Stomach (tissue), 9 donors: ENCODE data around the gene IFNA1. TPM values are rescaled to one million over a fixed set of nuclear protein-coding genes. Genes with fewer than 3 reads are reported as not detected.

Experiments used
- DNase-seq, 2 donors: peaks; one replicate each; pipeline versions ENCODE4 v3.0.0 to v3.0.0-alpha.2; 2013 to 2019
- H3K27ac ChIP-seq, 5 donors: fragments of 200-600 bp in 4 of 5; sonication (generic) in 4 of 5; one replicate each; pipeline ENCODE4 v1.5.1; 2013 to 2019; ENCODE audit warnings: mild to moderate bottlenecking in 1 of 5, moderate library complexity in 1 of 5
- H3K27me3 ChIP-seq, 3 donors: fragments of 200-600 bp; sonication (generic); one replicate each; pipeline ENCODE4 v1.5.1; 2017 to 2019; ENCODE audit warnings: mixed run types in 1 of 3
- H3K36me3 ChIP-seq, 4 donors: fragments of 200-600 bp; sonication (generic); 1 replicate in 3 of 4; 2 replicates in 1 of 4; pipeline ENCODE4 v1.5.1; 2016 to 2019
- H3K4me1 ChIP-seq, 4 donors: fragments of 200-600 bp; sonication (generic); one replicate each; pipeline ENCODE4 v1.5.1; 2016 to 2019
- H3K4me3 ChIP-seq, 4 donors: fragments of 200-600 bp; sonication (generic) in 3 of 4; one replicate each; pipeline ENCODE4 v1.5.1; 2016 to 2019; ENCODE audit warnings: mild to moderate bottlenecking in 1 of 4
- H3K9me3 ChIP-seq, 4 donors: fragments of 200-600 bp; sonication (generic); one replicate each; pipeline ENCODE4 v1.5.1; 2016 to 2019
- EP300 ChIP-seq: sonication (generic); formaldehyde crosslinking; IDR thresholded peaks from one replicate; pipeline ENCODE4 v1.6.1; 2017; ENCODE audit warnings: antibody characterized with exemption
- POLR2A ChIP-seq, 4 donors: fragments of 450-650 bp; IDR thresholded peaks; one replicate each; pipeline ENCODE4 v1.6.1; 2016; ENCODE audit warnings: antibody characterized with exemption in 4 of 4, control low read depth in 2 of 4, mild to moderate bottlenecking in 1 of 4, moderate library complexity in 1 of 4
- POLR2AphosphoS5 ChIP-seq, 3 donors: sonication (generic); formaldehyde crosslinking; IDR thresholded peaks; one replicate each; pipeline ENCODE4 v1.6.1; 2016; ENCODE audit warnings: antibody characterized with exemption in 3 of 3
- WGBS, 5 donors: extraction: QIAGEN DNeasy Blood & Tissue Kit in 3 of 5; methylation state at CpG; one replicate each; pipeline versions ENCODE4 v1.1.5 to v1.1.7; 2013 to 2018; 5-methylcytosine and 5-hydroxymethylcytosine counted together
- intact Hi-C: fragments of 100-400 bp; cut with DNase I; formaldehyde crosslinking; loops from one replicate; pipeline ENCODE4 v1.15.1; 2023; ENCODE audit warnings: low total_unique reads
- polyA plus RNA-seq, 3 donors: library from polyadenylated mRNA; stranded (reverse); fragments of 200-250 nt; gene quantifications; one replicate each; pipeline ENCODE4 v1.2.3, GENCODE V29; 2013
- total RNA-seq, 5 donors: library from RNA; depleted of rRNA; stranded (reverse); fragments of >200 nt; gene quantifications; one replicate each; pipeline versions ENCODE4 v1.1.0 to v1.2.3, GENCODE V29; 2014 to 2016
- TF ChIP-seq, protein P1 (sequence below), 7 experiments: fragments of 450-650 bp in 4 of 7; fragments of 200-600 bp in 3 of 7; sonication (generic) in 3 of 7; IDR thresholded peaks; one replicate each; pipeline ENCODE4 v1.5.1; 2016 to 2019; ENCODE audit warnings: antibody characterized with exemption in 7 of 7, control low read depth in 2 of 7, mild to moderate bottlenecking in 1 of 7
- donor health status: healthy with polysubstance abuse.
- donor health status: Bipolar disorder and iron deficiency.
- donor health status: healthy.

The IFNA1 gene
- total and polyA plus RNA-seq, 8 donors, result not detected

DNA sequence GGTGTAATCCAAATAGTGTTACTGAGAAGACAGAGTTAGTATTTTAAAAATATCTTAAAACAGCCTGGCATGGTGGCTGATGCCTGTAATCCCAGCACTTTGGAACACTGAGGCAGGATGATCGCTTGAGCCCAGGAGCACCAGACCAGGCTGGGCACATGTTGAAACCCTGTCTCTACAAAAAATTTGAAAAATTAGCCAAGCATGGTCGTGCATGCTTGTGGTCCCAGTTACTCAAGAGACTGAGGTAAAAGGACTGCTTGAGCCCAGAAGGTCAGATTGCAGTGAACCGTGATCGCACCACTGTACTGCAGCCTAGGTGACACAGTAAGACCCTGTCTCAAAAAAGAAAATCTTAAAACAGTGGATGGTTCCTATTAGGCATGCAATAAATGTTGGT, 12.4 kb downstream of the IFNA1 start:
- WGBS, 5 donors, result 83 to 91% (median 88%) methylated on average over 4 of the region's 4 CpGs
- no peak overlapping the region for H3K4me3 ChIP-seq
- H3K27ac ChIP-seq, result no peak overlapping the region
- H3K27me3 ChIP-seq, result no peaks in the 10 kb centered on the region
- TF ChIP-seq EP300, result no peak
- TF ChIP-seq POLR2A (IDR thresholded peaks at IDR 0.05), result no peak
- TF ChIP-seq POLR2AphosphoS5 (IDR thresholded peaks at IDR 0.05), result no peak
- TF ChIP-seq, protein P1, sequence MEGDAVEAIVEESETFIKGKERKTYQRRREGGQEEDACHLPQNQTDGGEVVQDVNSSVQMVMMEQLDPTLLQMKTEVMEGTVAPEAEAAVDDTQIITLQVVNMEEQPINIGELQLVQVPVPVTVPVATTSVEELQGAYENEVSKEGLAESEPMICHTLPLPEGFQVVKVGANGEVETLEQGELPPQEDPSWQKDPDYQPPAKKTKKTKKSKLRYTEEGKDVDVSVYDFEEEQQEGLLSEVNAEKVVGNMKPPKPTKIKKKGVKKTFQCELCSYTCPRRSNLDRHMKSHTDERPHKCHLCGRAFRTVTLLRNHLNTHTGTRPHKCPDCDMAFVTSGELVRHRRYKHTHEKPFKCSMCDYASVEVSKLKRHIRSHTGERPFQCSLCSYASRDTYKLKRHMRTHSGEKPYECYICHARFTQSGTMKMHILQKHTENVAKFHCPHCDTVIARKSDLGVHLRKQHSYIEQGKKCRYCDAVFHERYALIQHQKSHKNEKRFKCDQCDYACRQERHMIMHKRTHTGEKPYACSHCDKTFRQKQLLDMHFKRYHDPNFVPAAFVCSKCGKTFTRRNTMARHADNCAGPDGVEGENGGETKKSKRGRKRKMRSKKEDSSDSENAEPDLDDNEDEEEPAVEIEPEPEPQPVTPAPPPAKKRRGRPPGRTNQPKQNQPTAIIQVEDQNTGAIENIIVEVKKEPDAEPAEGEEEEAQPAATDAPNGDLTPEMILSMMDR (IDR thresholded peaks at IDR 0.05), result no peak
- DNase-seq, result no peak
- no peaks in the 10 kb centered on the region for H3K9me3 ChIP-seq
- intact Hi-C loops, result no loop called here
- no peaks in the 10 kb centered on the region for H3K36me3 ChIP-seq
- H3K4me1 ChIP-seq, result no peaks in the 10 kb centered on the region

DNA sequence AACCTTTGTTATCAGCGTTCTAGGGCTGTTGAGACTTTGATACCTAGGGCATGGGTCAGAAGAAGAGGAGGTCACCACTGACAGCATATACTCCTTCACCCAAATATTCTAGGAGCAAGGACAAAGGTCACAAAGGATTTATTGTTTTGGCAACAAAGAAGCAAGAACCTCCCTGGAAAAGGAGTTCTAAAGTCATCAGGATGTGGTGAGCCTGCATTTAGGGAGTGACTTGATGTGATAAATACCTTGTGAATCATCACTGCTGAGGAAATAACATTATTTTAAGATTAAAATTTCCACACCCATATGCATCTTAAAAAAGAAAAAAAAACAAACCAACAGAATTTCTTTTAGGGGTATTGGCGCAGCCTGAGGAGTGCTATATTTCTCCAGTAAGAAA, 13.9 kb downstream of the IFNA1 start:
- H3K27me3 ChIP-seq, result no peaks in the 10 kb centered on the region
- TF ChIP-seq POLR2AphosphoS5 (IDR thresholded peaks at IDR 0.05) (no peak), POLR2A (IDR thresholded peaks at IDR 0.05) (no peak), EP300 (no peak)
- TF ChIP-seq, protein P1 (IDR thresholded peaks at IDR 0.05), result no peak
- no peak overlapping the region for H3K27ac ChIP-seq
- 56 to 65% (median 59%) methylated on average over 2 of the region's 2 CpGs for whole genome bisulfite sequencing, 5 donors
- no peaks in the 10 kb centered on the region for H3K9me3 ChIP-seq
- H3K4me3 ChIP-seq, result no peak overlapping the region
- no peaks in the 10 kb centered on the region for H3K4me1 ChIP-seq
- H3K36me3 ChIP-seq, result no peaks in the 10 kb centered on the region
- no peak for DNase-seq
- intact Hi-C loops, result no loop called here

DNA sequence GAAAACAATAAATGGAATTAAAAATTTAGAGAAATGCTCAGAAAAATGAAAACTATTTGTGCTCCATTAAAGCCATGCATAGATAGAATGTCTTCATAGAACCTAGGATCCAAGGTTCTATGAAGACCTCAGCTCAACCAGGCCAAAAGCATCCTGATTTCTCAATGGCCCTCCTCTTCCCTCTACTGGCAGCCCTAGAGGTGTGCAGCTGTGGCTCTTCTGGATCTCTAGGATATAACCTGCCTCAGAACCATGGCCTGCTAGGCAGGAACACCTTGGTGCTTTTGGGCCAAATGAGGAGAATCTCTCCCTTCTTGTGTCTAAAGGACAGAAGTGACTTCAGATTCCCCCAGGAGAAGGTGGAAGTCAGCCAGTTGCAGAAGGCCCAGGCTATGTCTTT, 15.1 kb downstream of the IFNA1 start:
- no peak overlapping the region for H3K4me3 ChIP-seq
- no peaks in the 10 kb centered on the region for H3K27me3 ChIP-seq
- no peak overlapping the region for H3K27ac ChIP-seq
- H3K9me3 ChIP-seq, result no peaks in the 10 kb centered on the region
- no peaks in the 10 kb centered on the region for H3K36me3 ChIP-seq
- peak in 1 of 2 donors; percentile 44 for DNase-seq
- TF ChIP-seq, protein P1 (IDR thresholded peaks at IDR 0.05), result peak in 4 of 7 experiments; percentile 33 to 45 (median 39)
- TF ChIP-seq POLR2AphosphoS5 (IDR thresholded peaks at IDR 0.05), result no peak
- no peaks in the 10 kb centered on the region for H3K4me1 ChIP-seq
- intact Hi-C loops, result no loop called here

DNA sequence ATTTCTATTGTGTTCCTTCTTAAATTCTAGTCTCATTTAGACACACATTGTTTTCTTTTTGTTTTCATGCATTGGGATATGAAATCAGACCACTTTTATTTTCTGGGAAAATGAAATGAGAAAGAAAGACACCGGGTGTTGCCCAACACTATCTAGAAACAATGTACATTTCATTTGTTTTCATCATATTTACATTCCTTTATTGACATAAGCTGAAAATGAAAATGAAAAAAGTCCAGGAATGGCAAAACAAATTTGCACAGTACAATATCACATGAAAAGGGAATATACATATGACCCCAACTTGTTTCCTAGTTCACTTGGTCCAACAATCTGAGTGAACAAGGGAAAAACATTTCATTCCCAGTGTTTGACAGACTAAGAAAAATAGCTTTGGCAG, 21.1 kb downstream of the IFNA1 start:
- peak in 1 of 2 donors; percentile 7 for DNase-seq
- intact Hi-C loops, result no loop called here
- H3K36me3 ChIP-seq, result no peaks in the 10 kb centered on the region
- H3K4me3 ChIP-seq, result no peak overlapping the region
- 21 to 66% (median 49%) methylated on average over 1 of the region's 1 CpG for WGBS, 5 donors
- peaks cover 0 to 13% (median 0%) of the 10 kb centered on the region in 4 donors for H3K9me3 ChIP-seq
- TF ChIP-seq EP300 (no peak), POLR2AphosphoS5 (IDR thresholded peaks at IDR 0.05) (no peak), POLR2A (IDR thresholded peaks at IDR 0.05) (no peak)
- TF ChIP-seq, protein P1 (IDR thresholded peaks at IDR 0.05), result no peak
- no peaks in the 10 kb centered on the region for H3K4me1 ChIP-seq
- no peak overlapping the region for H3K27ac ChIP-seq
- H3K27me3 ChIP-seq, result no peaks in the 10 kb centered on the region
